OCI-LY3 (cell line): ENCODE results near the gene GNAQ.

Experiments
- EZH2phosphoT487 ChIP-seq: fragments of 200-600 bp; shearing (Covaris generic); IDR thresholded peaks from 2 replicates; pipeline ENCODE4 v1.6.1; 2018; ENCODE audit warnings: antibody characterized with exemption, mixed run types, low read depth
- TF ChIP-seq, protein P1 (sequence below): fragments of 200-600, 300-600 bp; sonication (generic); IDR thresholded peaks from 2 replicates; pipeline ENCODE4 v1.5.1; 2014; ENCODE audit warnings: antibody characterized with exemption, low read length, low read depth

DNA sequence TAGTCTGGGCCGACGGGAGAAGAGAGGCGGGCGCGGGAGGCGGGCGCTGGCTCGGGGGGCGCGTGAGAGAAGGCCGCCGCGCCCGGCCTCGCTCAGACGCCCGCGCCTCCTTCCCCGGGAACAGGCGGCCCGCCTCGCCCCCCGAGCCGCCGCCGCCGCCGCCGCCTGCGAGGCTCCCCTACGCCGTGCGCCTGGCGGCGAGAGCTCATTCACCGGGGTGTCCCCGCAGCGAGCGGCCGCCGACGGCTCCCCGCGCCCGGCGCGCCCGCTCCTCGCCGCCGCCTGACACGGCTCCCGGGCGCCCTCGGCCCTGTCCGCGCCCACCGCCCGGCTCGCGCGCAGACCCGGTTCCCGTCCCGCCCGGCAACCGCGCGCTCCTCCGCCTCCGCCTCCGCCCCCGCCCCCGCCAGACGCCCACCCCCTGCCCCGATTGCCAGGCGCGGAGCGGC lies at the start of gene GNAQ:
- TF ChIP-seq, protein P1, sequence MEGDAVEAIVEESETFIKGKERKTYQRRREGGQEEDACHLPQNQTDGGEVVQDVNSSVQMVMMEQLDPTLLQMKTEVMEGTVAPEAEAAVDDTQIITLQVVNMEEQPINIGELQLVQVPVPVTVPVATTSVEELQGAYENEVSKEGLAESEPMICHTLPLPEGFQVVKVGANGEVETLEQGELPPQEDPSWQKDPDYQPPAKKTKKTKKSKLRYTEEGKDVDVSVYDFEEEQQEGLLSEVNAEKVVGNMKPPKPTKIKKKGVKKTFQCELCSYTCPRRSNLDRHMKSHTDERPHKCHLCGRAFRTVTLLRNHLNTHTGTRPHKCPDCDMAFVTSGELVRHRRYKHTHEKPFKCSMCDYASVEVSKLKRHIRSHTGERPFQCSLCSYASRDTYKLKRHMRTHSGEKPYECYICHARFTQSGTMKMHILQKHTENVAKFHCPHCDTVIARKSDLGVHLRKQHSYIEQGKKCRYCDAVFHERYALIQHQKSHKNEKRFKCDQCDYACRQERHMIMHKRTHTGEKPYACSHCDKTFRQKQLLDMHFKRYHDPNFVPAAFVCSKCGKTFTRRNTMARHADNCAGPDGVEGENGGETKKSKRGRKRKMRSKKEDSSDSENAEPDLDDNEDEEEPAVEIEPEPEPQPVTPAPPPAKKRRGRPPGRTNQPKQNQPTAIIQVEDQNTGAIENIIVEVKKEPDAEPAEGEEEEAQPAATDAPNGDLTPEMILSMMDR = no peak
- no peak for TF ChIP-seq EZH2phosphoT487
